A673 (cell line): ENCODE measurements around the gene DDX31.
A peak's percentile ranks its signal among the peaks of the same experiment; 100 is the strongest.

ENCODE experiments used
- EZH2 ChIP-seq: fragments of 200-600 bp; sonication (generic); IDR thresholded peaks from 2 replicates; pipeline ENCODE4 v1.6.1; 2017; ENCODE audit warnings: borderline replicate concordance, low read depth, mild to moderate bottlenecking, mixed read lengths, antibody characterized with exemption, low read length; ENCODE audit not compliant: poor library complexity, severe bottlenecking
- TF ChIP-seq, protein P1 (sequence below): fragments of 300-800, 200-600 bp; sonication (generic); conservative IDR thresholded peaks from 2 replicates; pipeline ENCODE4 v1.5.1; 2017; ENCODE audit warnings: low read depth, mild to moderate bottlenecking, antibody characterized with exemption, low read length, moderate library complexity, mixed read lengths

GRCh38 chr9:132582276-132582785, 87.5 kb downstream of the DDX31 start, which contains the start of gene BARHL1:
- TF ChIP-seq, protein P1, sequence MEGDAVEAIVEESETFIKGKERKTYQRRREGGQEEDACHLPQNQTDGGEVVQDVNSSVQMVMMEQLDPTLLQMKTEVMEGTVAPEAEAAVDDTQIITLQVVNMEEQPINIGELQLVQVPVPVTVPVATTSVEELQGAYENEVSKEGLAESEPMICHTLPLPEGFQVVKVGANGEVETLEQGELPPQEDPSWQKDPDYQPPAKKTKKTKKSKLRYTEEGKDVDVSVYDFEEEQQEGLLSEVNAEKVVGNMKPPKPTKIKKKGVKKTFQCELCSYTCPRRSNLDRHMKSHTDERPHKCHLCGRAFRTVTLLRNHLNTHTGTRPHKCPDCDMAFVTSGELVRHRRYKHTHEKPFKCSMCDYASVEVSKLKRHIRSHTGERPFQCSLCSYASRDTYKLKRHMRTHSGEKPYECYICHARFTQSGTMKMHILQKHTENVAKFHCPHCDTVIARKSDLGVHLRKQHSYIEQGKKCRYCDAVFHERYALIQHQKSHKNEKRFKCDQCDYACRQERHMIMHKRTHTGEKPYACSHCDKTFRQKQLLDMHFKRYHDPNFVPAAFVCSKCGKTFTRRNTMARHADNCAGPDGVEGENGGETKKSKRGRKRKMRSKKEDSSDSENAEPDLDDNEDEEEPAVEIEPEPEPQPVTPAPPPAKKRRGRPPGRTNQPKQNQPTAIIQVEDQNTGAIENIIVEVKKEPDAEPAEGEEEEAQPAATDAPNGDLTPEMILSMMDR, result no peak
- TF ChIP-seq EZH2, result peak; percentile 7
